NT2/D1 (cell line): ENCODE measurements around the gene MGA.

Source experiments
- DNase-seq: peaks from one replicate; pipeline ENCODE4 v3.0.0-alpha.2; 2011; ENCODE audit warnings: low read depth, low spot score
- H3K27me3 ChIP-seq: 2 replicates; pipeline ENCODE4 v1.6.0; 2011; ENCODE audit warnings: mild to moderate bottlenecking; ENCODE audit not compliant: insufficient read length, insufficient read depth
- H3K36me3 ChIP-seq: 2 replicates; pipeline ENCODE4 v1.6.1; 2011; ENCODE audit warnings: mild to moderate bottlenecking, low read length, mixed read lengths; ENCODE audit not compliant: insufficient read depth, insufficient read length
- H3K4me1 ChIP-seq: 2 replicates; pipeline ENCODE4 v1.5.1; 2011; ENCODE audit not compliant: insufficient read depth, insufficient read length
- H3K4me3 ChIP-seq: 2 replicates; pipeline ENCODE4 v1.5.1; 2011; ENCODE audit warnings: low read depth; ENCODE audit not compliant: insufficient read length
- H3K9ac ChIP-seq: 2 replicates; pipeline ENCODE4 v1.6.0; 2011; ENCODE audit warnings: low read depth; ENCODE audit not compliant: insufficient read length
- H3K9me3 ChIP-seq: 2 replicates; pipeline ENCODE4 v1.5.1; 2011; ENCODE audit warnings: mild to moderate bottlenecking, low read length; ENCODE audit not compliant: insufficient read depth
- SUZ12 ChIP-seq: IDR thresholded peaks from 2 replicates; pipeline ENCODE4 v1.6.1; 2011; ENCODE audit not compliant: insufficient read length, insufficient read depth; ENCODE audit errors: extremely low read depth
- YY1 ChIP-seq: IDR thresholded peaks from 2 replicates; pipeline ENCODE4 v1.6.1; 2011; ENCODE audit not compliant: insufficient read length, insufficient read depth
- ZNF274 ChIP-seq: IDR thresholded peaks from 2 replicates; pipeline ENCODE4 v1.6.1; 2011; ENCODE audit warnings: mild to moderate bottlenecking, low read depth, low read length

Gene MGA

GRCh38 chr15:41675337-41675736, 15.1 kb downstream of the MGA start:
- Histone ChIP-seq H3K9me3 (no peaks in the 10 kb centered on the region), H3K9ac (no peak overlapping the region), H3K4me3 (no peak overlapping the region), H3K27me3 (no peaks in the 10 kb centered on the region), H3K36me3 (no peaks in the 10 kb centered on the region), H3K4me1 (no peaks in the 10 kb centered on the region)
- no peak for DNase-seq
- no peak for TF ChIP-seq ZNF274
- TF ChIP-seq SUZ12: no peak

- DNase-seq: no peak
- Histone ChIP-seq H3K9ac (no peak overlapping the region), H3K27me3 (no peaks in the 10 kb centered on the region), H3K9me3 (no peaks in the 10 kb centered on the region), H3K36me3 (no peaks in the 10 kb centered on the region), H3K4me1 (no peaks in the 10 kb centered on the region), H3K4me3 (no peak overlapping the region)
- TF ChIP-seq ZNF274: no peak
- no peak for TF ChIP-seq YY1
Observed at GRCh38 chr15:41678742-41679141, 18.5 kb downstream of the MGA start.

- no peak for DNase-seq
- Histone ChIP-seq H3K27me3 (no peaks in the 10 kb centered on the region), H3K9me3 (no peaks in the 10 kb centered on the region), H3K4me3 (no peak overlapping the region), H3K9ac (no peak overlapping the region), H3K4me1 (no peaks in the 10 kb centered on the region), H3K36me3 (no peaks in the 10 kb centered on the region)
- no peak for TF ChIP-seq ZNF274
- no peak for TF ChIP-seq YY1
- TF ChIP-seq SUZ12: no peak
Observed at GRCh38 chr15:41683955-41684354, 23.8 kb downstream of the MGA start.

- Histone ChIP-seq H3K36me3 (no peaks in the 10 kb centered on the region), H3K9me3 (no peaks in the 10 kb centered on the region), H3K4me1 (no peaks in the 10 kb centered on the region), H3K4me3 (no peak overlapping the region), H3K27me3 (no peaks in the 10 kb centered on the region), H3K9ac (no peak overlapping the region)
- no peak for TF ChIP-seq ZNF274
- no peak for TF ChIP-seq SUZ12
- no peak for TF ChIP-seq YY1
- no peak for DNase-seq
Observed at GRCh38 chr15:41688671-41689070, 28.5 kb downstream of the MGA start.

DNA sequence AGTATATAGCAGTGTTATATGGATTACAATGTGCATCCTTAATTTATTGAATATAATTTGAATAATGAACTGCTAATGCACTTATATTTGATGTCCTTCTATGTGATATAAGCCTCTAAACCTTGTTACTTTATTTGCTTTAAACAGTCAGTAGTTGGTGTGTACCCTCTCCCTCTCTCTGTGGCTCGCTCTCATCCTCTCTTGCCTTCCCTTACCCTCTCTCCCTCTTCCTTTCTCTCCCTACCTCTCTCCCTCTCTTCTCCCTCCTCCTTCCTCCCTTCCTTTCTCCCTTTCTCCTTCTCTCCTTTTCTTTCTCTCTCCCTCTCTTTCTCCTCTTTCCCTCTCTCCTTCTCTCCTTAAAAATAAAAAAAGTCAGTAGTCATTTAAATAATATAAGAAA, 28.9 kb downstream of the MGA start:
- Histone ChIP-seq H3K9ac (no peak overlapping the region), H3K4me1 (no peaks in the 10 kb centered on the region), H3K27me3 (no peaks in the 10 kb centered on the region), H3K4me3 (no peak overlapping the region), H3K36me3 (no peaks in the 10 kb centered on the region), H3K9me3 (no peaks in the 10 kb centered on the region)
- no peak for DNase-seq
- no peak for TF ChIP-seq ZNF274
- TF ChIP-seq YY1: no peak
- no peak for TF ChIP-seq SUZ12

DNA sequence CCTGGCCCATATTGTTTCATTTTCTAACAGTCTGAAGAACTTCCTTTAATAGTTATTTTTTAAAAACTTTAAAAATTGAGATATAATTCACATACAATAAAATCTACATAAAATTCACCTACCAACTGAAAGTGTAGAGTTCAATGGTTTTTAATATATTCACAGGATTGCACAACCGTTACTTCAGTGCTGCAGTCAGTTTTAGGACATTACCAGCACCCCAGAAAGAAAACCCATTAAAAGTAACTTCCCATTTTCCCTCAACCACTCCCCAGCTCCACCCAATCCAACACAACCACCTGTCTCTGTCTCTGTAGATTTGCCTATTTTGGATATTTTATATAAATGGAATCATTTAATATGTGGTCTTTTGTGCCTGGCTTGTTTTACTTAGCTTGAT, 29.6 kb downstream of the MGA start:
- H3K36me3 ChIP-seq: no peaks in the 10 kb centered on the region
- DNase-seq: no peak
- H3K4me3 ChIP-seq: no peak overlapping the region
- no peak for TF ChIP-seq SUZ12
- H3K27me3 ChIP-seq: no peaks in the 10 kb centered on the region
- H3K9ac ChIP-seq: no peak overlapping the region
- H3K9me3 ChIP-seq: no peaks in the 10 kb centered on the region
- H3K4me1 ChIP-seq: no peaks in the 10 kb centered on the region

DNA sequence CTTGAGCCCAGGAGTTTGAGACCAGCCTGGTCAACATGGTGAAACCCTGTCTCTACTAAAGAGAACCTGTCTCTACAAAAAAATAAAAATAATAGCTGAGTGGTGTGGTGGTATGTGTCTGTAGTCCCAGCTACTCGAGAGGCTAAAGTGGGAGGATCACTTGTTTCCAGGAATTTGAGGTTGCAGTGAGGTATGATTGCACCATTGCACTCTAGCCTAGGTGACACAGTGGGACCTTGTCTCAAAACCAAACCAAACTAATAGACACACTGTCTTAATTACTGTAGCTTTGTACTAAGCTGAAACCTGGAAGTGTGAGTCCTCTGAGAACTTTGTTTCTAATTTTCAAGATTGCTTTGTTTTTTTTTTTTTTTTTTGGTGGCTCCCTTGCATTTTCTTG, 30.4 kb downstream of the MGA start:
- Histone ChIP-seq H3K9me3 (no peaks in the 10 kb centered on the region), H3K4me1 (no peaks in the 10 kb centered on the region), H3K27me3 (no peaks in the 10 kb centered on the region), H3K36me3 (no peaks in the 10 kb centered on the region), H3K4me3 (no peak overlapping the region), H3K9ac (no peak overlapping the region)
- no peak for TF ChIP-seq SUZ12
- no peak for TF ChIP-seq ZNF274
- TF ChIP-seq YY1: no peak
- DNase-seq: no peak

DNA sequence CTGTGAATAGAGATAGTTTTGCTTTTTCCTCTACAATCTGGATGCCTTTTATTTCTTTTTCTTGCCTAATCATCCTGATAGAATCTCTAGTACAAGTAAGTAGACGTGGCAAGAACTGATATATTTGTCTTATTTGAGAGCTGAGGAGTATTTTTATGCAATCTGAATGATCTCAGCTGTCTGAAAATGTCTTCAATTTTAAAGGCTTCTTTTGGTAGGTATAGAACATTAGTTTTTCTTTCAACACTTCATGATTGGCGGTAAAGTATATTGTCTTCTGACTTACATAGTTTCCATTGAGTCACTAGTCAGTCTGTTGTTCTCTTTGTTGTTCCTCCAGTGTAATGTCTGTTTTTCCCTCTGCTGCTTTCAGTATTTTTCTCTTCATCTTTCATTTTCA, 31.3 kb downstream of the MGA start:
- Histone ChIP-seq H3K9me3 (no peaks in the 10 kb centered on the region), H3K27me3 (no peaks in the 10 kb centered on the region), H3K9ac (no peak overlapping the region), H3K4me3 (no peak overlapping the region), H3K4me1 (no peaks in the 10 kb centered on the region), H3K36me3 (peaks cover 3% of the 10 kb centered on the region)
- no peak for DNase-seq
- no peak for TF ChIP-seq YY1
- no peak for TF ChIP-seq SUZ12
- TF ChIP-seq ZNF274: no peak
